Osteoblast (primary cell): ENCODE measurements around the gene FARSB. TPM values are rescaled to one million over a fixed set of nuclear protein-coding genes. Genes with fewer than 3 reads are reported as not detected.
"Not testable (repeated sequence)": the region's sequence is repeated elsewhere in the genome, so short reads cannot be mapped to it uniquely, and the experiment has no call there.

ENCODE experiments used
- DNase-seq: peaks from one replicate; pipeline ENCODE4 v3.0.0; 2011; ENCODE audit warnings: low spot score, mixed read lengths; ENCODE audit not compliant: insufficient read length; ENCODE audit errors: missing footprints
- H2AFZ ChIP-seq: 2 replicates; pipeline ENCODE4 v1.6.0; 2011; ENCODE audit warnings: mild to moderate bottlenecking, low read length
- H3K27ac ChIP-seq: 2 replicates; pipeline ENCODE4 v1.5.1; 2011; ENCODE audit warnings: mild to moderate bottlenecking, low read depth, low read length, moderate library complexity
- H3K27me3 ChIP-seq: 2 replicates; pipeline ENCODE4 v1.6.0; 2012; ENCODE audit warnings: mild to moderate bottlenecking, control low read depth, inconsistent platforms, low read length, moderate library complexity; ENCODE audit not compliant: insufficient read depth
- H3K36me3 ChIP-seq: 2 replicates; pipeline ENCODE4 v1.5.1; 2011; ENCODE audit warnings: mild to moderate bottlenecking, low read length, control low read depth, moderate library complexity; ENCODE audit not compliant: insufficient read depth
- H3K4me1 ChIP-seq: 2 replicates; pipeline ENCODE4 v1.5.1; 2011; ENCODE audit warnings: mild to moderate bottlenecking, low read length, control low read depth, moderate library complexity; ENCODE audit not compliant: insufficient read depth
- H3K4me2 ChIP-seq: 2 replicates; pipeline ENCODE4 v1.6.0; 2011; ENCODE audit warnings: mild to moderate bottlenecking, low read length; ENCODE audit not compliant: insufficient read depth
- H3K4me3 ChIP-seq: fragments of 200-600 bp; sonication (generic); 3 replicates; pipeline ENCODE4 v1.5.1; 2012; ENCODE audit warnings: mild to moderate bottlenecking, low read length, inconsistent platforms; ENCODE audit not compliant: insufficient read depth
- H3K79me2 ChIP-seq: 2 replicates; pipeline ENCODE4 v1.6.0; 2012; ENCODE audit warnings: mild to moderate bottlenecking, low read length, control low read depth, inconsistent platforms; ENCODE audit not compliant: insufficient read depth
- H3K9me3 ChIP-seq: 2 replicates; pipeline ENCODE4 v1.5.1; 2011; ENCODE audit warnings: low read depth, low read length, control low read depth
- H4K20me1 ChIP-seq: 2 replicates; pipeline ENCODE4 v1.6.0; 2012; ENCODE audit warnings: mild to moderate bottlenecking, low read length, control low read depth; ENCODE audit not compliant: insufficient read depth
- CTCF ChIP-seq: IDR thresholded peaks from 2 replicates; pipeline ENCODE4 v1.5.1; 2011; ENCODE audit warnings: mild to moderate bottlenecking, low read depth, low read length, moderate library complexity; ENCODE audit errors: extremely low read depth
- total RNA-seq: library from RNA; depleted of rRNA; stranded (reverse); fragments of >200 nt; gene quantifications from 2 replicates; pipeline ENCODE4 v1.2.3, GENCODE V29; 2012

FARSB gene
- total RNA-seq, 1 donor: 15.2 TPM

- Histone ChIP-seq H4K20me1 (no peaks in the 10 kb centered on the region), H3K27me3 (no peaks in the 10 kb centered on the region), H3K4me3 (no peak overlapping the region), H3K36me3 (peaks cover 10% of the 10 kb centered on the region), H3K79me2 (peaks cover 4% of the 10 kb centered on the region), H3K9me3 (no peaks in the 10 kb centered on the region), H3K4me2 (no peak overlapping the region), H2AFZ (no peak overlapping the region), H3K27ac (no peak overlapping the region), H3K4me1 (peaks cover 16% of the 10 kb centered on the region)
- TF ChIP-seq CTCF: no peak
- no peak for DNase-seq
Observed at GRCh38 chr2:222592176-222592575, 63.7 kb downstream of the FARSB start.

GRCh38 chr2:222591661-222592060 is 64.2 kb downstream of the FARSB start:
- Histone ChIP-seq H3K27ac (no peak overlapping the region), H3K36me3 (peaks cover 10% of the 10 kb centered on the region), H3K4me3 (no peak overlapping the region), H4K20me1 (no peaks in the 10 kb centered on the region), H3K79me2 (peaks cover 4% of the 10 kb centered on the region), H3K9me3 (no peaks in the 10 kb centered on the region), H2AFZ (no peak overlapping the region), H3K4me1 (peaks cover 16% of the 10 kb centered on the region), H3K4me2 (no peak overlapping the region), H3K27me3 (no peaks in the 10 kb centered on the region)
- no peak for DNase-seq
- no peak for TF ChIP-seq CTCF

GRCh38 chr2:222584589-222584988 is 71.3 kb downstream of the FARSB start:
- not testable (repeated sequence) for DNase-seq, H3K27me3 ChIP-seq, H3K4me2 ChIP-seq, H3K36me3 ChIP-seq, H3K4me1 ChIP-seq, H4K20me1 ChIP-seq, H3K9me3 ChIP-seq, H2AFZ ChIP-seq, H3K27ac ChIP-seq, H3K79me2 ChIP-seq, H3K4me3 ChIP-seq

- TF ChIP-seq CTCF: peak; percentile 32
- no peaks in the 10 kb centered on the region for H3K36me3 ChIP-seq
- peaks cover 9% of the 10 kb centered on the region for H3K79me2 ChIP-seq
- peak; percentile 22 for DNase-seq
- H2AFZ ChIP-seq: no peak overlapping the region
- H3K4me3 ChIP-seq: no peak overlapping the region
- H3K4me2 ChIP-seq: no peak overlapping the region
- no peaks in the 10 kb centered on the region for H3K27me3 ChIP-seq
- H3K4me1 ChIP-seq: no peaks in the 10 kb centered on the region
- H3K27ac ChIP-seq: no peak overlapping the region
- no peaks in the 10 kb centered on the region for H3K9me3 ChIP-seq
- no peaks in the 10 kb centered on the region for H4K20me1 ChIP-seq
Observed at GRCh38 chr2:222582928-222583327, 73.0 kb downstream of the FARSB start.
